Posterior cingulate gyrus (tissue), 11 donors: Measurements from ENCODE around the gene UPK1B.

Source experiments
- DNase-seq, 10 donors: peaks; one replicate each; pipeline versions ENCODE4 v3.0.0 to v3.0.0-alpha.2; 2020 to 2021; ENCODE audit warnings: mixed read lengths in 3 of 10
- intact Hi-C: fragments of 100-400 bp; cut with DNase I; formaldehyde crosslinking; loops from one replicate; pipeline ENCODE4 v1.15.1; 2023

The UPK1B gene

GRCh38 chr3:119175872-119176756 lies 2.7 kb downstream of the UPK1B start:
- intact Hi-C loops, result no loop called here
- DNase-seq, result no peak

- intact Hi-C loops, result no loop called here
- no peak for DNase-seq
Measured at GRCh38 chr3:119176778-119177177, 3.4 kb downstream of the UPK1B start.

GRCh38 chr3:119177321-119177720 lies 3.9 kb downstream of the UPK1B start:
- no peak for DNase-seq
- intact Hi-C loops, result no loop called here

- DNase-seq, result no peak
- intact Hi-C loops, result no loop called here
Measured at GRCh38 chr3:119181765-119182164, 8.4 kb downstream of the UPK1B start.

GRCh38 chr3:119184111-119184510 lies 10.7 kb downstream of the UPK1B start:
- intact Hi-C loops, result no loop called here
- DNase-seq, result no peak

GRCh38 chr3:119184796-119185570 lies 11.6 kb downstream of the UPK1B start:
- DNase-seq, result no peak
- intact Hi-C loops, result no loop called here

GRCh38 chr3:119187266-119187665 lies 13.9 kb downstream of the UPK1B start:
- no peak for DNase-seq
- intact Hi-C loops, result no loop called here

- no peak for DNase-seq
- intact Hi-C loops, result no loop called here
Measured at GRCh38 chr3:119191800-119192199, 18.4 kb downstream of the UPK1B start.

GRCh38 chr3:119194237-119195150 lies 21.1 kb downstream of the UPK1B start:
- intact Hi-C loops, result no loop called here
- DNase-seq, result no peak

GRCh38 chr3:119195151-119195476 lies 21.7 kb downstream of the UPK1B start:
- intact Hi-C loops, result no loop called here
- DNase-seq, result no peak

GRCh38 chr3:119195911-119196310 lies 22.5 kb downstream of the UPK1B start:
- DNase-seq, result no peak
- intact Hi-C loops, result no loop called here

GRCh38 chr3:119205209-119205608 lies 31.8 kb downstream of the UPK1B start:
- peak in 1 of 10 donors; percentile 42 for DNase-seq
- intact Hi-C loops, result no loop called here

GRCh38 chr3:119205685-119206084 lies 32.3 kb downstream of the UPK1B start:
- intact Hi-C loops, result no loop called here
- DNase-seq, result no peak

GRCh38 chr3:119206611-119207511 lies 33.5 kb downstream of the UPK1B start:
- intact Hi-C loops, result no loop called here
- no peak for DNase-seq

GRCh38 chr3:119207512-119207875 lies 34.1 kb downstream of the UPK1B start:
- DNase-seq, result no peak
- intact Hi-C loops, result no loop called here

GRCh38 chr3:119211193-119211592 lies 37.8 kb downstream of the UPK1B start:
- intact Hi-C loops, result no loop called here
- no peak for DNase-seq

GRCh38 chr3:119211803-119212202 lies 38.4 kb downstream of the UPK1B start:
- intact Hi-C loops, result no loop called here

GRCh38 chr3:119219069-119219468 lies 45.7 kb downstream of the UPK1B start:
- intact Hi-C loops, result no loop called here
- no peak for DNase-seq

More at GRCh38 chr3:119211803-119212202, 38.4 kb downstream of the UPK1B start:
- no peak for DNase-seq

GRCh38 chr3:119220198-119220597 lies 46.8 kb downstream of the UPK1B start:
- intact Hi-C loops, result no loop called here
- no peak for DNase-seq
